ENCODE data around the gene BHLHE41.
A peak's percentile ranks its signal among the peaks of the same experiment; 100 is the strongest.

BHLHE41 gene

DNA sequence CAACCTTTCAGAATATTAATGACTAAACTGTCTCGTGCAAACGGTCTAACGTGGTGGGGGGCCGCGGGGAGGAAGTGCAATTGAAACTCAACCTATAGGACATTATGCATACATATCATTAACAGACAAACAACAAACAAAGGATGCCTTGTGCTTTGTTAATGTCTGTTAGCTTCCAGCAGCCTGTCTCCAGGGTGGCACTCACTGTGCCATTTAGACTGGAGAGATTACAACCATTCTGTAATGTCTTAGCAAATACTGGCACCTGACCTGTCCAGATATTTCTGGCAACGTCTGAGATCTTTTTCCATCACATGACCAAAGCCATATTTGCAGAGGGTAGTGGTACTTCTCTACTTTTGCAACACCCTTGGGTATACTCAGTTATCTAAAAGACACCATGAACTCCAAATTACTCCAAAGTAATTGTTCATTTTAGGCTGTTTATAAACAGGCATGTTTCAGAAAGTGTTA is 11.6 kb downstream of the BHLHE41 start:
- no peak for DNase-seq

DNA sequence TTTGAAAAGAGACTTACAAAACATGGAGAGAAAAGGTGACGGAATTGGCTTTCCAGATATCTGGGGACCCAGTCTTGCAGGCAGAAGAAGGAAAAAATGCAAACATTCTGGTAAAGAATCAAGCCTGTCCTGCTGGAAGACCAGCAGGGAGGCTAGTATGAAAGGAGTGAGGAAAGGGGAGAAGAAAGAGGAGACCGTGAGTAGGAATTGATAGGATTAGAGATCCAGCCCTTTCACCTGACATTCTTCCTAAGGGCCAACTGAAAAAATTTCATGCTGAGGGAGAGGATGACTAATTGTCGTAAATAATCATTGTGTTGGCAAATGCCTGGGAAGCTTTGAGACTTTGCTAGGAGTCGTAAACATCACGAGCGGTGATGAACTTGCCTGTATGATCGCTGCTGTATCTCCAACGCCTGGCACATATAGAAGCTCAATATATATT is 12.1 kb downstream of the BHLHE41 start:
- DNase-seq, result no peak

- no peak for DNase-seq
Measured at GRCh38 chr12:26112232-26112631, 12.6 kb downstream of the BHLHE41 start.

DNA sequence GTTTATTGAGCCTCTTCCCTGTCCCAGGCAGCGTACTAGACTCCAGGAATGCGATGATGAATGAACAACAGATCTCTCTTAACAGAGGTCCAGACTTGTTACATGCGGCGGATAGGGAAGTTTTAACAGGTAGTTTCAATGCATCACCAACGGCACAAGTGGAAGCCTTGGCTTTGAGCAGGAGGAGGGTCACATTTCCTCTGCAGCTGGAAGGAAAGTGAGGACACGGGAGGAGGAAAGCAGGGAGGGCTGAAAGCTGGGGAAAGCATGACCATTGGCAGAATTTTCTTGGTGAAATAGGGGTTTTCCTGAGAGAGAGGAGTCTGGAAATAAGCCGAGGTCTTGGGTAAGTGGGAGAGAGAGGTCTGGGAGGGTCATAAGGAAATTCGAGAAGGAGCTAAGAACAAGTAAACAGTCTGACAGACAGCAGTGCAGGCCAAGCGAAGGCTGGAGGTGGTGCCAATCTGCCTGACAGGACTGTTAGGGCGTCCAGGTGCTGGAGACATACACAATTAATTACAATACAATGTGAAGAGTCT is 15.4 kb downstream of the BHLHE41 start:
- DNase-seq, result no peak

DNA sequence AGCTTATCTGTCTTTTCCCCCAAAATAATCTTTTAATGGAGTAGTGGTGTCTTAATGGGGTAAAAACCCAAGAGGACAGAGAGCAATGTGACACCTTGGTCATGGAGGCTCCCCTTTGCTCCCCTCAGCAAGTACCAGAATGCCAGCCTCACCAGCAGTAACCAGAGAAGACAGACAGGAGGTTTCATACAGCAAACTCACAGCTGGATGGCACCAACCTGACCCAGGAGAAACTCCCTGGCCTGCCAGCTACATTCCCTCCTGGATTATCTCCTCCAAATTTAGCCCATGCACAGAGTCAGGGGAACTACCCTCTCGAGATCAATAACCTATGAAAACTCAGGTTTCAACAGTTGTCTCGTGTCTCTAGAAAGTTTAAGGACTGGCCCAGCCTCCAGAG is 15.9 kb downstream of the BHLHE41 start:
- no peak for DNase-seq

DNA sequence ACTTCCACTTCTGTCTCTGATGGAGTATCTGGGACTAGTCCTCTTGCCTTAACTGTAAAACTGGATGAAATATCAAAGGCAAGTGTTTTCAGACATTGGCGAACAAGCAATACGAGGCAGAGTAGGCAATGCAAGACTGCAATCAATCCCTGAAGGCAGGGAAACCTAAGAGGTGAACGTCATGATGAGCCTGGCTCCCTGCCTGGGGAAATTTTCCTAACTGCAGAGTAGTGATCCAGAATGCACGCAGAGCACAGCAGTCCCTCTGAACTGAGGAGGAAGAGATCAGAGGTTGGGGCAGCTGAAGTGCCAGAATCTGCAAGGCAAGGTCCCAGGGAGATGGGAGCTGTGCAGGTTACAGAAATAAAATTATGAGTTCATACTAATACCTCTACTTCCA is 18.5 kb downstream of the BHLHE41 start:
- DNase-seq, result no peak

- DNase-seq, result no peak
Measured at GRCh38 chr12:26102953-26103352, 21.9 kb downstream of the BHLHE41 start.

GRCh38 chr12:26101763-26102162 is 23.1 kb downstream of the BHLHE41 start:
- no peak for DNase-seq

DNA sequence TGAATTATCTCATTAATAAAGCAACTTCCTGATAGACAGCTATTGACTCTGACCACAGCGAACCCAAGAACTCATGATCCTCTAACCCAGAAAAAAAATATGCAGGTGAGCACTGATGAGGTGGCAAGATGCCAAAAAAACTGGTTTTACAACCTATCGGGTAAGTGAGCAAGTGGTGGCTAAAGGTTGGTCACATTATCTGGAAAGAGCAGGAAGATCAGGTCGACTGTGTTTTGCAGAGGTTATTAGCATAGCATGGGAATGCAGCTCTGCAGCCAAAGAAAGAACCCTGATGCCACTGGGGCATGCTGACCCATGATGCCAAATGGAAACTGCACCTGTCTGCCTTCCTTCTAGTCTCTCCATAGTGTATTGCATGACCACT is 23.5 kb downstream of the BHLHE41 start:
- no peak for DNase-seq

DNA sequence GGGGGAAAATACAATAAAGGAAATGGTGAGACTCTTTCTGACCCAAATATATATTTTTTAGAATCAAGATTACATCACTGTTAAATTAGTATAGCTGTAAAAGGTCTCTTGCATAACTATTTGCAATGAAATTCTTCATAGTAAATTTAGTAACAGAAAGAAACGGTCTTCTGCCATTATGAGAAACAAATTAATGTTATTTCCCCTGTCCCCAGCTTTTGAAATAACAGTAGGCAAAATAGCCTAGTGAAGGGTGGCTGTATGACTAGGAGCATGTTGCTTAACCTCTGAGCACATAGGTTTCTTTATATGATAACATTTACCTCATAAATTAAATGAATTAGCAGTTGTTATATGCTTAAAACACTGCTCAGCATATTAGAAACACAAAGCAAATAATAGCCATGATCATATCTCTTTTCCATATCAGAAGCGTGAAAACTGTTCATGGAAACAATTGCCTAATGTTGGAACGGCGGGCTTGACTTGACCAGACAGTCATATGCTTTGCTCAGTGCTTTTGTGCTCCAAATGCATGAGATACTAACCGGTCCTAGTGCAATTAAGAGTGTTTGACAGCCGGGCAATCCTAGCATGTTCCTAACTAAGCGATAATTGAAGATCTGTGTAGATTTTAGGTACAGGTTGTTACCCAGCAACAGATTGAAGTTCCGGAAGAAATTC is 24.0 kb downstream of the BHLHE41 start:
- no peak for DNase-seq

- DNase-seq, result peak; percentile 38
Measured at GRCh38 chr12:26097046-26097878, 27.6 kb downstream of the BHLHE41 start.

- DNase-seq, result no peak
Measured at GRCh38 chr12:26096036-26096435, 28.8 kb downstream of the BHLHE41 start.

- DNase-seq, result no peak
Measured at GRCh38 chr12:26095186-26095585, 29.7 kb downstream of the BHLHE41 start.

DNA sequence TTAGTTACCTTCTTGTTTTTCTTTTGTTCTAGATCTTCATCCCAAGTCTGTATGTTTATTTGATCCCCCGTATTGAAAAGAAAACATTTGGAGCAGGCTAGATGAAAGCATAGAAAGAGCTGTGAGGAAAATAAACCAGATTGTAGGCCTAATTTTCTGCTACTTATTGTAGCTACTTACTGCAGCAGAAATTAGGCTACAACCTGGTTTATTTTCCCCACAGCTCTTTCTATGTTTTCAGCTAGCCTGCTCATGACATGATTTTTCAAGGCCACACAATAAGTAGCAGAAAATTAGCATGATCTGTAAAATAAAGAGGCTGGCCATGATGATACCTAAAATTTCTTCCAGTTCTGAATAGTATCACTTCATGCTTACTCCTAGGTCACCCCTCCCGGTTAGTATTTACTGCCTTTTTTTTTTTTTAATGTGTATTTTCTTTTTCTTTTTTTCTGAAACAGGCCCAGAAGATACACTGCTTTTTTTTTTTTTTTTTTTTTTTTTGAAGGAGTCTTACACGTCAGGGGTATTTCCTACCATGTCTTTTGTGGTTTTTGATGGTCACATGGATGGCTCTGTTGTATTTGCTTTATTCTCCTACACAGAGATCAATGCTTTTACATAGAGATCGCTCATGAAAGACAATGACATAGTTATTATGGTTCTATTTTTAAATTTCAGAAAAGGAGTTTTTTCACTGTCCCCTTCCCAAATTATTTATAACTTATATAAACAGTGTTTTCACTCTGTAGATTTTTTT is 32.3 kb downstream of the BHLHE41 start:
- DNase-seq, result no peak

- no peak for DNase-seq
Measured at GRCh38 chr12:26091822-26092221, 33.0 kb downstream of the BHLHE41 start.

- DNase-seq, result no peak
Measured at GRCh38 chr12:26090836-26091510, 33.9 kb downstream of the BHLHE41 start.

DNA sequence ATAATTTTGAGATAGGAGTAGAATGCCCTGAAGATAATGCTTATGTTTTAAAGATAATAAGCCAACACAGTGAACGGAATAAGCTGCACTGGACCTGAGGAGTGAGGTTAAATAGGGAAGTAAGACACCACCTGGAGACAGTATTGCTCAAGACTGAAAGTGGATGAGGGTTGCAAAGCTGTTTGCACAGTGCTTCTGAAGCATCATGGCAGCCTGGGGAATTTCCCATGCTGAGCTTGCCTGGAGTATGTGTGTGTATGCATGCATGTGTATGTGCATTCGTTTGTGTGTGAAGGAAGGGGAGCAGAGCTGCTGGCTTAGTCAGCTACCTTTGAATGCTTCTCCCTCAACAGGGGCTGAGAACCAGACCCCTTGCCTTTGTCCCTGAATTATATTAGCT is 35.8 kb downstream of the BHLHE41 start:
- no peak for DNase-seq

- no peak for DNase-seq
Measured at GRCh38 chr12:26086936-26087335, 37.9 kb downstream of the BHLHE41 start.

GRCh38 chr12:26080911-26081310 is 43.9 kb downstream of the BHLHE41 start:
- DNase-seq, result no peak

- DNase-seq, result no peak
Measured at GRCh38 chr12:26077915-26078702, 46.7 kb downstream of the BHLHE41 start.

Data from NCI-H187 treated with DMSO at 0.1 percent for 48 hours (cell line).